Suppressor macrophage treated with lipopolysaccharide for 1 hour (primary cell): ENCODE measurements around the gene SATL1.
"Not testable (repeated sequence)": the region's sequence is repeated elsewhere in the genome, so short reads cannot be mapped to it uniquely, and the experiment has no call there.

Source experiments
- DNase-seq, 3 donors: peaks; one replicate each; pipeline ENCODE4 v3.0.0-alpha.2; 2020 to 2022

Gene SATL1

DNA sequence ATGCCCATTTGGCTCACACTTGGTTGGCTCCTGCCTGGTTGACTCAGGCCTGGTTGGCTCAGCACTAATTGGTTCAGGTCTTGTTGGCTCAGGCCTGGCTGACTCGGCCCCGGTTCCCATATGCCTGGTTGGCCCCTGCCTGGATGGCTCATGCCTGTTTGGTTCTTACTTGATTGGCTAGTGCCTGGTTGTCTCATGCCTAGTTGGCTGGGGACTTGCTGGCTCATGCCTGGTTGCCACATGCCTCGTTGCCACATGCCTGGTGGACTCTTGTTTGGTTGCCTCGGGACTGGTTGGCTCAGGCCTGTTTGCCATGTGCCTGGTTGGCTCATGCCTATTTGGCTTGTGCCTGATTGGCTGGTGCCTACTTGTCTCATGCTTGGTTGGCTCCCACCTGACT is 136.2 kb downstream of the SATL1 start:
- DNase-seq, result no peak

DNA sequence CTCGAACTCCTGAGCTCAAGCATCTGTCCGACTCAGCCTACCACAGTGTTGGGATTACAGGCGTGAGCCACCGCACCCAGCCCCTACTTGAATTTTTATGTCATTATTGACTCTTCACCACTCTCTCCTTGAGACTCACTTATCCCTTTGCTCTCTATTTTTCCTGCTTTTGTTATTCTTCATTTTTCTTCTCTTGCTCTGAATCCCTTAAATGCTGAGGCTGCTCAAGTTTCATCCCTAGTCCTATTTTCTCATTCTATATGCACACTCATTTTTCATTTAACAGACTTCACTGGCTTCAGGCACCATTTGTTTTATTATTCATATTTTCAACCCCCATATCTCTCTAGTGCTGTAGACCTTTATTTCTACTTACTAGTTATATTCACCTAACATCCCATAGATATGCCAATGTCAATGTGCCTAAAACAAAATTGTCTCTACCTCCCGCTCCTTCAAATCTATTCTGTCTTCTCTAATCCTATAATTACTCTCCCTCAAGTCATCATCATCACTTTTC is 154.2 kb downstream of the SATL1 start:
- DNase-seq, result no peak

DNA sequence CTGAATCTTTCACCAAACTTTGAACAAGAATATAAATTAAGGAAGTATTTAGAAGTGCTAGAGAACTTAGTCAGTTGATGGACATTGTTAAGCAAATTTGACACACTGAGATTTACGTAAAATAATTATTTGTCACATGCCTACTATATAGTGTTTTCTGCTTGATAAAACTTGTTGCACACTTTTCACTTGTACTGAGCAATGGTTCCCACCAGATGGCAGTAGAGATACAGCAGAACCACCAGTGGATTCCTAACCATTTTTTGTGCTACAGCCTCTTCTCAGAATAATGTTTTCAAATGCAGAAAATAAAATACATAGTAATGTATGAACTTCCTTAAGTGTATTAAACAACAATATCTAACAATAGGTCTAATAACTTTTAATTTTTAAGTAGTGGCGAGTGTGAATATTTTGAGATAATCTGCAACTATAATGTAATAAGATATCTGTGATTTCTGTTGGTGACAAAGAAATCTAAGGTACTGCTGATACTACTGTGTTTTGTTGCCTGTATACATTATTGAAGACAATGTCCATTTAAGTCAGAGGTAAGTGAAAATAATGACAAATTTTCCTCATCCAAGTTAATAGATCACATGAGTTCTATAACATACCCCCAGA is 158.7 kb downstream of the SATL1 start:
- DNase-seq, result peak; percentile 28 to 37 (median 30)

DNA sequence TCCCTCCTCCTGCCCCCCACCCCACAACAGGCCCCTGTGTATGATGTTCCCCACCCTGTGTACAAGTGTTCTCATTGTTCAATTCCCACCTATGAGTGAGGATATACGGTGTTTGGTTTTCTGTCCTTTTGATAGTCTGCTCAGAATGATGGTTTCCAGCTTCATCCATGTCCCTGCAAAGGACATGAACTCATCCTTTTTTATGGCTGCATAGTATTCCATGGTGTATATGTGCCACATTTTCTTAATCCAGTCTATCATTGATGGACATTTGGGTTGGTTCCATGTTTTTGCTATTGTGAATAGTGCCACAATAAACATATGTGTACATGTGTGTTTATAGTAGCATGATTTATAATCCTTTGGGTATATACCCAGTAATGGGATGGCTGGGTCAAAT is 166.3 kb downstream of the SATL1 start:
- not testable (repeated sequence) for DNase-seq

DNA sequence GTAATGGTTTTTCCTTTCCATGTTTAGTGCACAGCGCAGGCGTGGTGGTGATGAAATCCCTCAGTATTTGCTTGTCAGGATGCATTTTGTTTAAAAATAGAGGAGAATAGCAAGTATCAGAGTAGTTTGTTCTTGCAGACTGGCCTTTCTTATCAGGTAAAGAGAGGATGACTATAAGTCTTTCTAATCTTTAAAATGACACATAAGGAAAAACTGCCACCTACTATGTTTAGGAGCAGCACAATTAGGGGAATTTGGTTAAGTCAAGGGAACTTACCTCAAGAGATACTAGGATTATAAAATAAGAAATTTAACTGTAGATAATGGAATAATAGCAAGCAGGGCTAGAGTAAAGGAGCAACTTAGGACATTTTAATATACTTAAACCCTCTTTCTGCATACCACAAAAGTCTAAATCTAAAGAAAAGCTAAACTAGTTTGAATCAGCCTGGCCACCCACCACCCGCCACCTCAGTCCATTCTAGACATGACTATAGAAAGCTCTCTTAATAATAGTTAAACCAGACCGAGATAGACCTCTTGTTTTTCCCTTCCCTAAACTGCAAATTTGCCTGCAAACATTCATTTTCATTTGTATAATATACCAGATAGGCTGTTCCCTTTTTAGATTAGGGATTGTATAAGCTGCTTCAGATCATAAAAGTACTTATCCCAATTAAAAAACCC is 177.9 kb downstream of the SATL1 start:
- no peak for DNase-seq

DNA sequence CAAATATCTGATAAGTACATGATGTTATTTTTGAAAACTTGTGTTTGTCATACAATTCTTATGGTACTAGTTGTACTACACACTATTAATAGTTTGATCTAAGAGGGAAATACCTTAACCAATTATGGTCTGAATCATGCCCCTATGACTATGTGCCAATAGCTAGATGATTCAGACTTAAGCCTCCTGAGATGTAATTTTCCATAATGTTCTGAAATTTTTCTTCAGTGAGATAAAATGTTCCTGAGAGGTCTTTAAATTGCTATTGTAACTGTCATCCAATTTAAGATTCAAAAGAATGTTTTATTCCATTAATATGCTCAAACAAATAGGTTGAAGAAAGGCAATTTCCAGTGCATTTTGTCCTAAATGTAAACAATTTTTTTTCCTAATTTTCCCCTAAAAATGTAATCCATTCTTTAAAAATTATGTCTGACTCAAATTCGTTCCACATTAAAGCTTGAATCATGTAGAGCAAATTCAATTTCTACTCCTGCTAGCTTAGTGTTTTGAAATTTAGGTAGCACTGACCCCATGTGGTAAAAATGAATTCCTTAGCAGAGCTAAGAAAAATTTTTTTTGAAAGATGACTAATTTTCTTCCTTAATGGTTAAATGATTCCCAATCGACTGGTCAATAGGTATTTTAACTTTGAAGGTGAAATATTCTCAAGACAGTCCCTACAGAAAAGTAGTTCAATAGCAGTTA is 190.8 kb downstream of the SATL1 start:
- DNase-seq, result peak; percentile 19 to 45 (median 35)

DNA sequence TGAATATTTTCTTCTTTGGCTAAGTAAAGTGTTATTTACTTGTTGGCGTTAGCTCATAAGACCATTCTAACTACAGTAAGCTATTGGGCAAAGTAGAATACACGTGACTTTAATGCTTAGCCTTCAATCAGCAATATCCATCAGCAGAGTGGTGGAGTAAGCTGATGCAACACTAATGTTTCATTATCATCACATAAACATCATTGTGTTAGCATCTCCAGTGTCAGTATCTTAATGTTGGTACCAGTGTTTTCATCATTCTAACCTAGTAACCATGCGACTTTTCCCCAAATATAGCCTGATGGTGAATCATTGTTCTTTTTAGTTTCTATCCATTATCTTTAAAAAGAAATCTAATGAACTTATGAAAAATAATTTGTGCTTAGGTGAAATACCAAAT is 191.4 kb downstream of the SATL1 start:
- no peak for DNase-seq

DNA sequence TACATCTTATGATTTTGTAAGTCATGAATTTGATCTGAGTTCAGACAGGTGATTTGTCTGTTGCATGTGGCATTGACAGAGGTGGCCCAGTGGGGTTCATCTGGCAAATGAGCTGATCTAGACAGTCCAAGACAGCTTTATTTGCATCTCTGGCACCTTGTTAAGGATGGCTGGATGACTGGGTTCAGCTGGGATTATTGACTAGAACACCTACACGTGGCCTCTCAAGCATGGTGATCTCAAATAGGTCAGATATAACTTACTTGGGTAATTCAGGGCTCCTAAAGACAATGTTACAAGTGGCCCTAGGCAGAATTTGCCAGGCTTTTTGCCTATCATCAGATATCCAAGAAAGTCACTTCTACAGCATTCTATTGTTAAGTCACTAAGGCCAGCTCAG is 192.0 kb downstream of the SATL1 start:
- DNase-seq, result no peak
